NCI-H460 (cell line): ENCODE results near the gene RNF224. TPM values are rescaled to one million over a fixed set of nuclear protein-coding genes. Genes with fewer than 3 reads are reported as not detected.

Experiments
- DNase-seq: peaks from one replicate; pipeline ENCODE4 v3.0.0-alpha.2; 2016; ENCODE audit warnings: low read depth; ENCODE audit errors: extremely low read depth
- total RNA-seq: library from RNA; depleted of rRNA; stranded (reverse); fragments of >200 nt; shearing (Covaris generic); gene quantifications from 2 replicates; pipeline ENCODE4 v1.2.3, GENCODE V29; 2014; rRNA removed

Gene RNF224
- total RNA-seq, 1 experiment from 2014 or later, result not detected

DNA sequence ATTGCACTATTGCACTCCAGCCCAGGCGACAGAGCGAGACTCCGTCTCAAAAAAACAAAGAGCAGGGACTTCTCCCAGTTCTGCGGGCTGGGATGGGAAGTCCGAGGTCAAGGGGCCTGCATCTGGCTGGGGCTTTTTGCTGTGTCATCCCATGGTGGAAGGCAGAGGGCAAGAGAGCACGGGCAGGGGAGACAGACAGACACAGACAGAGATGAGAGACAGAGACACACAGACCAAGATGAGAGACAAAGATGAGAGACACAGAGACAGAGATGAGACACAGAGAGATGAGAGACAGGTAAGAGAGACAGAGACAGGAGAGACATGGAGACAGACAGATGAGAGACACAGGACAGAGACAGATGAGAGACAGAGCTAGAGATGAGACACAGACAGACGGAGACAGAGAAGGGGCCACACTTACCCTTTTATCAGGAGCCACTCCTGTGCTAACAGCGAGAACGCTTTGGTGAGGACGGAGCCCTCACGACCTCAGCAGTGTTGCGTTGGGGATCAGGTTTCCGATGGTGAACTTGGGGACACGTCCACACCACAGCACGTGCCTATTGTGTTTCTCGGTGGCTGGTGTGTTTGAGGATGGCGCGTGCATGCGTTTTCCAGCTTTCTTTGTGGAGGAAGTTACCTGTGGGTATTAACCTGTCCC is 41.4 kb downstream of the RNF224 start:
- no peak for DNase-seq

- DNase-seq, result no peak
Observed at GRCh38 chr9:137269231-137269772, 42.0 kb downstream of the RNF224 start.

DNA sequence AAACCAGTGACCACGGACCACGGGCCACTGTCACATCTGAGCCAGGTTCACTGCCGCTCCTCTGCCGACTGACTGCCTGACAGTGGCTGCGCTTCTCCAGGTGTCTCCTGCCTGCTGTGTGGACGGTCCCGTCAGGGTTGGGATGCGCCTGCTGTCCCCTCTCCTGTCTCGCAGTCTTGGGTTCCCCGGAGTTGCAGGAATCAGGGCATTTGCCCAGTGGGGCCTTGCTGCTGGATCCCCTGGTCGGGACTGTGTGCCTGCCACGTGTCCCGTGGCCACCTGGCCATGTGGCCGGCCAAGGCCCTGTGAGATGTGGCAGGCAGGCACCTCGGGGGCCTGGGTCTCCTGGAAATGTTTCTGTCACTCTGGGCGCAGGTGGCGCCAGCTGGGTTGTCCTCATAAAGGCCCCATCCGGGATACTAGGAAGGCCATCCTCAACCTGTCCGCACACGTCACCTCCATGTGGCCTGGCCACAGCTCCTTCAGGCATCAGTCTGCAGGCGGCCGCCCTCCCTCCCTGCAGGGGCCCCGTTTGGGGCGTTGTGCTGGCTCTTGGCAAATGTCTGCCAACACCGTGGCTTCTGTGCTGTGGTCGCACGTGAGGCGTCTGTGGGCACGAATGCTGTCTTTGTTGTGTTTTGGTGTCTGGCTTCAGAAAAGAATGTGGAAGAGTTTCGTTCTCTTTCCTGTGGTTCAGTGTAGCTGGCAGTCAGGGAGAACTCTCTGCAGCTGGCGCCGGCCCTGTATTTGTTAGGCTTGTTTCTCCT is 43.8 kb downstream of the RNF224 start:
- no peak for DNase-seq

GRCh38 chr9:137271696-137272076 is 44.4 kb downstream of the RNF224 start:
- DNase-seq, result no peak

- DNase-seq, result no peak
Observed at GRCh38 chr9:137272241-137273094, 45.2 kb downstream of the RNF224 start.

DNA sequence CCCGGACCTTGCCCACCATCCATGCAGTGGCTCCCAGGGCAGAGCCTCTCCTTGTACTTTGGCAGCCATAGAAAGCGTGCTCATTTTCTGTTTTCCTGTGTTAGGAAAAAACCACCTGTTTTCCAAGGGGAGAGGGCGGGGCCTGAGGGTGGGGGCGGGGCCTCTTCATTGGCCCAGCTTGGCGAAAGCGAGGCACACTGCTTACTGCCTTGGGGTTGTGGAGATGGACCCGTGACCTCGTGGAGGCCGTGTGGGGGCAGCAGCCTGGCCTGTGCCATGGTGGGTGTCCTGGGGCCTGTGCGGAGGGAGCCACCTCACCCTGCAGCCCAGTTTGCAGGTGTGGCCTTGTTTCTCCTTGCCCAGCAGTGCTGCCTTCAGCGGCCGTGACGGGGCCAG is 45.8 kb downstream of the RNF224 start:
- no peak for DNase-seq

DNA sequence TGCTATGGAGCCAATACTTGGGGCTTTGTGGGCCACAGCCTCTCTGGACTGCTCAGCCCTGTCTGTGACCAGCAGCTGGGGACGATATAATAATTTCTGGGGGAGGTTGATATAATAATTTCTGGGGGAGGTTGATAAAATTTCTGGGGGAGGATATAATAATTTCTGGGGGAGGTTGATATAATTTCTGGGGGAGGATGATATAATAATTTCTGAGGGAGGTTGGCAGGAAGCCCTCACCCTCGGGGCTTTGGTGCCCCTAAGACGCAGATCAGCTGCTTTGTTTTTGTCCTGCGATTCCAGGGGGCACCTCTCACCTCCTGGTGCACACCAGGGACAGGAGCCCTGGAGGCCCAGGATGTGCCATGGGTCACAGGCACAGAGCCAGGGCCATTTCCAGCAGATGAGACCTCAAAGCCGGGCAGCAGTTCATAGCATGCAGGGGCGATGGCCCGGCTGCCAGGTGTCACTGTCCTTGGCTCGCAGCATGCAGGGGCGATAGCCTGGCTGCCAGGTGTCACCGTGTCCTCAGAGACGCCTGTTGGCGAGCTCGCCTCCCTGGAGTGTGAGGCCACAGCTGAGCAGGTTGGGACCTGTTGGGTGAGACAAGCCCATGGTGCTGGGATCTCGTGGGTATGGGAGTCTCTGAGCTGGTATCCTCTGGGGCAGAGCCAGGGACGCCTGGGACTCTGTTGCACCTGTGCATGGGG is 46.5 kb downstream of the RNF224 start:
- no peak for DNase-seq

GRCh38 chr9:137275203-137275587 is 47.9 kb downstream of the RNF224 start:
- DNase-seq, result no peak

DNA sequence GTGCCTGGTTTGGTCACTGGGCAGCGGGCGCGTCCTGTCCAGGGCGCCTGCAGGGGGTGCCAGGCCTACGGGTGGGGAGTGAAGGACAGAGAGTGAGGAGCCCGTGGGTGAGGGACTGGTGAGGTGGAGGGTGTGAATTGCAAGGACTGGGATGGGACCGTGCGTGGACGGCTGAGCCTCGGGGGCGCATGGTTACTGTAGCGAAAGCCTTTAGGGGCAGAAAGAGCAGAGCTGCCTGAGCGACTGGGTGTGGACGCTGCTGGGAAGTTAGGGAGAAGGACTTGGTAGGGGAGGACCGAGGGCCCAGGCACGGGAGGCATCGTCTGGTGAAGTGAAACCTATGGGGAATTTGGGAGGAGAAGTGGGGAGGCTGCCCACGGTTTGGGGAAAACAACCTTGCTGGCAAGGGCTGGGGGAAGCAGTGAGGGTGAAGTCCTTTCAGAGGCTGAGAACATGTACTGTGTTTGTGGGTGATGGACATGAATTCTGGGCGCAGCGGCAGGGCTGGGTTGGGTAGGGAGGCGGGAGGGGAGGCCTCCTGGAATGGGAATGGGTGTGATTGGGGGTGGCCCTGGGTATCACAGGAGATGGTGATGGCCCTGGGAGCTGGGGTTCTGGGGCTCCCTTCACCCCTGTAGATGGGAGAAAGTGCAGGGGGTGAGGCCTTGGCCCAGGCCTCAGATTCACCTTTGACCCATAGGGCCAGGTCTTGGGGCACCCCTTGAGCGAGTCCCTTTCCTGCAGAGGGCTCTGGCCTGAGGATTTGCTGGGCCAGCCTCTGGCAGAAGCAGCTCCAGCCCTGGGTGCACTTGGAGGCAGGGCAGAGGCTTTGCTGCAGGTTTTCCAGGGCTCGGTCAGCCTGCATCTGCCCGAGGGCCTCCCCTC is 48.5 kb downstream of the RNF224 start:
- no peak for DNase-seq

GRCh38 chr9:137276473-137277328 is 49.4 kb downstream of the RNF224 start:
- DNase-seq, result peak; percentile 40

DNA sequence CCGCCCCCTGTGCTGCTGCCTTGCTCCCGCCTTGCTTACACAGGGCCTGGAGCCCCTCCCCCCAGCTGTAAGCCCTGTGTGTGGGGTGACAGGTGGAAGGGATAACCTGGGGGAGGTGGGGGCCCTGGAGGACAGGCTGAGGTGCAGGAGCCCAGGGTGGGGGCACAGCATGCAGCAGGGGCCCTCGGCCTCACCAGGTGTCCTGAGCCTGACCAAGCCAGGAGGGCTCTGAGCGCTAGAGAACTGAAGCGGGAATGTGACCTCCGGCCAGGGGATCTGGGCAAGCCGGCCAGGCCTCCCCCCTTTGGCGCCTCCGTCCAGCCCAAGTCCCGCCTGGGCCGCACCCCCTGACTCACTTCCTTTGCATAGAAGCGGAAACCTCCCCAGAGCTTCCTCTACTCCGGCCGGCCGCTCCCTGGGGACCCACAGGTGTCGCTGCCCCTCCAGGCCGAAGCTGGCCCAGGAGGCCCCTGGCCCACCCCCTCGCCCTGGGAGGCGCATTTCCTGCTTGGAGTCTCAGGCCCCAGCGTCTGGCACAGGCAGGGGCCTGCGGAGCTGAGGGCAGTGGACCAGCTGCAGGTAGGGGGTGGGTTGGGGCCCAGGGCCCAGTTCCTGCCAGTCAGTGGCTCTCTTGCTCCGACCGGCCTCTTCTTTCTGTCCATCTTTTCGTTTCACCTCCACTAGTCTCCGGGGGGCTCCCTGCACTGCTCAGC is 50.2 kb downstream of the RNF224 start, which contains the start of gene TOR4A:
Gene TOR4A, plus strand, starts transcription at position 398 of the 713 bp plus-strand sequence. CDS start 964 bp downstream, outside the sequence.
- peak; percentile 89 for DNase-seq

DNA sequence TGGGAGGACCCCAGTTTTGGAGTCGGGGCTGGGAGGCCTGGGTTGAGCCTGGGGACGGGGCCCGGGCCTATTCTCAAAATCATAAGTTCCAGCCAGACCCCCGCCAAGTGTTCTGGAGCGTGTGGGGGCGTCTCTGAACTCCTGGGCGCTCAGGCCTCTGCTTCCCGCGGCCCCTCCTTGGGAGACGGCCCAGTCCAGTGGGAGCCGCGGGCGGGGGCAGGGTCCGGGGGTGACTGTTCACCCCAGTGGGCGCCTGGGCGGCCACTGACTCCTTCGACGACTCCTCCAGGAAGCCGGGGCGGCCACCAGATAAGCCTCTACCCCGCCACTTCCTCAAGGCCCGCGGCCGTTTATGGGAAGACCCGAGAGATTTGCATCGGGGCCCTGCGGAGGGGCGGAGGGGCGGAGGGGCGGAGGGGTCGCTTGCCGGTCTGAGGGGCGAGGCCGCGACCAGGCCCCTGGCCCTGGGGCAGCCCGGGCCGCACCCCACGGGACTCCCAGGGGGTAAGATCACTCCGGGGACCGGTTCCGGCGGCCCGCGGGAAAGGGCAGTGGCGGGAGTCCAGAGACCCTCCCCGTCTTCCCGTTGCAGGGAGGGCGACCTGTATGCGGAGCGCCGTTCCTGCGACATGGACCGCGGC is 50.9 kb downstream of the RNF224 start:
- no peak for DNase-seq

Other genes with a start within 250 kb of the RNF224 start
- not detected in 2 replicates for gene PTGDS, start 250.0 kb upstream of the RNF224 start, total RNA-seq
- gene LCNL1, start 244.5 kb upstream of the RNF224 start, total RNA-seq, result not detected in 2 replicates
- 35.4 and 39.4 TPM in 2 replicates for gene PAXX, start 235.1 kb upstream of the RNF224 start, total RNA-seq
- gene CLIC3, start 230.9 kb upstream of the RNF224 start, total RNA-seq, result 0.17 TPM in 1 of 2 replicates, not detected in the other
- 21.0 and 25.0 TPM in 2 replicates for gene ABCA2, start 199.3 kb upstream of the RNF224 start, total RNA-seq
- gene FUT7, start 195.4 kb upstream of the RNF224 start, total RNA-seq, result not detected in 2 replicates
- 30.3 and 35.5 TPM in 2 replicates for gene NPDC1, start 181.3 kb upstream of the RNF224 start, total RNA-seq
- not detected in 2 replicates for gene ENTPD2, start 173.4 kb upstream of the RNF224 start, total RNA-seq
- gene SAPCD2, start 156.9 kb upstream of the RNF224 start, total RNA-seq, result 32.4 and 43.6 TPM in 2 replicates
- 3.6 and 4.0 TPM in 2 replicates for gene UAP1L1, start 150.0 kb upstream of the RNF224 start, total RNA-seq
- gene MAN1B1, start 140.5 kb upstream of the RNF224 start, total RNA-seq, result 53.6 and 55.5 TPM in 2 replicates
- gene DPP7, start 112.8 kb upstream of the RNF224 start, total RNA-seq, result 111 and 116 TPM in 2 replicates
- gene GRIN1, start 88.3 kb upstream of the RNF224 start, total RNA-seq, result not detected in 2 replicates
- not detected in 2 replicates for gene LRRC26, start 57.5 kb upstream of the RNF224 start, total RNA-seq
- not detected in 2 replicates for gene TMEM210, start 55.4 kb upstream of the RNF224 start, total RNA-seq
- gene ANAPC2, start 38.9 kb upstream of the RNF224 start, total RNA-seq, result 11.0 and 16.1 TPM in 2 replicates
- gene SSNA1, start 38.8 kb upstream of the RNF224 start, total RNA-seq, result 59.3 and 66.1 TPM in 2 replicates
- 7.4 and 8.2 TPM in 2 replicates for gene TPRN, start 26.8 kb upstream of the RNF224 start, total RNA-seq
- 38.8 and 39.8 TPM in 2 replicates for gene TMEM203, start 21.9 kb upstream of the RNF224 start, total RNA-seq
- gene NDOR1, start 21.8 kb upstream of the RNF224 start, total RNA-seq, result 11.1 and 13.5 TPM in 2 replicates
- gene RNF208, start 5.3 kb upstream of the RNF224 start, total RNA-seq, result 0.37 and 0.40 TPM in 2 replicates
- gene CYSRT1, start 2.3 kb upstream of the RNF224 start, total RNA-seq, result 0.59 and 1.4 TPM in 2 replicates
- not detected in 2 replicates for gene SLC34A3, start 3.4 kb downstream of the RNF224 start, total RNA-seq
- 167 and 171 TPM in 2 replicates for gene TUBB4B, start 13.8 kb downstream of the RNF224 start, total RNA-seq
- not detected in 2 replicates for gene STPG3, start 23.8 kb downstream of the RNF224 start, total RNA-seq
- gene NELFB, start 27.8 kb downstream of the RNF224 start, total RNA-seq, result 41.5 and 43.8 TPM in 2 replicates
- gene TOR4A, start 50.2 kb downstream of the RNF224 start, total RNA-seq, result 30.5 and 32.0 TPM in 2 replicates
- gene NRARP, start 74.8 kb downstream of the RNF224 start, total RNA-seq, result 5.1 and 8.9 TPM in 2 replicates
- gene EXD3, start 195.7 kb downstream of the RNF224 start, total RNA-seq, result 8.4 and 12.8 TPM in 2 replicates
- gene NOXA1, start 195.9 kb downstream of the RNF224 start, total RNA-seq, result 0.92 and 2.0 TPM in 2 replicates
- not detected in 2 replicates for gene ENTPD8, start 213.9 kb downstream of the RNF224 start, total RNA-seq
- gene NSMF, start 231.8 kb downstream of the RNF224 start, total RNA-seq, result 34.9 and 36.8 TPM in 2 replicates